ENCODE results near the gene SPINK4. TPM values are rescaled to one million over a fixed set of nuclear protein-coding genes. Genes with fewer than 3 reads are reported as not detected.

The SPINK4 gene
- total RNA-seq, 1 experiment from 2014 or later: not detected

GRCh38 chr9:33230756-33231622 is 9.0 kb upstream of the SPINK4 start:
- intact Hi-C loops (cut with micrococcal nuclease): no loop called here
- POLR2A ChIA-PET: interaction anchor here (1.5 kb wide), 1 partner anchor 206 kb away, joined by 5 read pairs; the partner anchor contains the start of gene DNAJA1
- CTCF ChIA-PET: interaction anchor here (1.1 kb wide), 1 partner anchor 267 kb away, joined by 4 read pairs; no protein-coding TSS in a partner anchor
- H3K4me3 ChIP-seq (replicated peaks in 1 of 2; ENCODE audit: low read depth in 1 of 2, low read length in 2 of 2): no peak overlapping the region
- H3K4me2 ChIP-seq (ENCODE audit: low read length): peak overlapping the region; percentile 62
- H3K9me2 ChIP-seq (ENCODE audit: insufficient read depth): no peaks in the 10 kb centered on the region
- H3K9me3 ChIP-seq (ENCODE audit: control insufficient read depth in 1 of 2, insufficient read depth in 1 of 2, low read depth in 1 of 2, low read length in 2 of 2): no peaks in the 10 kb centered on the region
- no peaks in the 10 kb centered on the region for H4K20me1 ChIP-seq (ENCODE audit: insufficient read depth)
- H2AFZ ChIP-seq (ENCODE audit: low read depth, low read length, poor library complexity, severe bottlenecking): no peak overlapping the region
- DNase-seq (ENCODE audit: low read depth, low spot score): no peak
- ATAC-seq: peak; percentile 31; the same call in 1 of the 2 replicates
- H3K4me1 ChIP-seq (ENCODE audit: control insufficient read depth in 1 of 2, insufficient read depth in 2 of 2, low read length in 2 of 2): peaks cover 50 to 66% of the 10 kb centered on the region in 2 experiments
- no peaks in the 10 kb centered on the region for H3K79me2 ChIP-seq (ENCODE audit: insufficient read depth, low read length)
- BruUV-seq (replicated peaks): no TSS peak
- TF ChIP-seq SIN3A (IDR thresholded peaks at IDR 0.05; ENCODE audit: low read depth): no peak
- no peak for TF ChIP-seq EZH2phosphoT487 (IDR thresholded peaks at IDR 0.05; ENCODE audit: borderline replicate concordance)
- no peak for TF ChIP-seq TCF7L2 (IDR thresholded peaks at IDR 0.05; ENCODE audit: borderline replicate concordance, extremely low read depth, insufficient read depth, insufficient read length)
- no peak for TF ChIP-seq ELF1 (IDR thresholded peaks at IDR 0.05; ENCODE audit: borderline replicate concordance, low read depth)
- TF ChIP-seq SRF (IDR thresholded peaks at IDR 0.05; ENCODE audit: low read depth): no peak
- TF ChIP-seq POLR2AphosphoS5 (IDR thresholded peaks at IDR 0.05; ENCODE audit: low read depth, low read length): no peak
- TF ChIP-seq REST (IDR thresholded peaks at IDR 0.05; ENCODE audit: low read depth): no peak
- TF ChIP-seq ATF3 (IDR thresholded peaks at IDR 0.05): no peak
- TF ChIP-seq CTCF (IDR thresholded peaks at IDR 0.05 in 2 of 3, conservative IDR thresholded peaks at IDR 0.05 in 1 of 3; ENCODE audit: borderline replicate concordance in 1 of 3, insufficient read depth in 1 of 3, low read depth in 2 of 3, low read length in 2 of 3): no peak
- no peak for TF ChIP-seq FOSL1 (IDR thresholded peaks at IDR 0.05; ENCODE audit: low read depth)
- no peak for TF ChIP-seq ZNF274 (IDR thresholded peaks at IDR 0.05; ENCODE audit: low read depth, low read length)
- no peak for TF ChIP-seq CBX3 (IDR thresholded peaks at IDR 0.05; ENCODE audit: low read depth)
- TF ChIP-seq CEBPB (IDR thresholded peaks at IDR 0.05; ENCODE audit: low read depth): no peak
- TF ChIP-seq EZH2 (IDR thresholded peaks at IDR 0.05): no peak
- no peak for TF ChIP-seq ZFX (IDR thresholded peaks at IDR 0.05)
- no peak for TF ChIP-seq YY1 (IDR thresholded peaks at IDR 0.05; ENCODE audit: extremely low read depth, insufficient replicate concordance, low read depth, low read length)
- TF ChIP-seq SP1 (IDR thresholded peaks at IDR 0.05; ENCODE audit: low read depth): no peak
- TF ChIP-seq MAX (IDR thresholded peaks at IDR 0.05): no peak
- RAD21 ChIA-PET (ENCODE audit: low non-redundant PET in 1 of 2, low total read pairs in 2 of 2, uncharacterized antibody in 2 of 2, unreplicated experiment in 2 of 2): no interaction called here
- 0 out of 2 replicates have a peak overlapping the region, but pooled peaks have one; percentile 2 for H3K27ac ChIP-seq (ENCODE audit: low read depth, low read length)
- no peaks in the 10 kb centered on the region for H3K27me3 ChIP-seq (ENCODE audit: insufficient read depth, low read length)
- no peaks in the 10 kb centered on the region for H3K36me3 ChIP-seq (ENCODE audit: control insufficient read depth in 1 of 2, insufficient read depth in 2 of 2, low read length in 2 of 2)
- no peak overlapping the region for H3K9ac ChIP-seq (ENCODE audit: low read length)

All from HCT116 (cell line).